HG03558 (cell line): Measurements from ENCODE around the gene HELZ.
"Not testable (repeated sequence)": the region's sequence is repeated elsewhere in the genome, so short reads cannot be mapped to it uniquely, and the experiment has no call there.

Experiments used
- ATAC-seq: cut with Tn5 transposase; IDR thresholded peaks from one replicate; pipeline ENCODE4 v1.9.1; 2021; ENCODE audit warnings: moderate number of reproducible peaks; ENCODE audit not compliant: unreplicated experiment; ENCODE audit errors: extremely low read depth

The HELZ gene, protein sequence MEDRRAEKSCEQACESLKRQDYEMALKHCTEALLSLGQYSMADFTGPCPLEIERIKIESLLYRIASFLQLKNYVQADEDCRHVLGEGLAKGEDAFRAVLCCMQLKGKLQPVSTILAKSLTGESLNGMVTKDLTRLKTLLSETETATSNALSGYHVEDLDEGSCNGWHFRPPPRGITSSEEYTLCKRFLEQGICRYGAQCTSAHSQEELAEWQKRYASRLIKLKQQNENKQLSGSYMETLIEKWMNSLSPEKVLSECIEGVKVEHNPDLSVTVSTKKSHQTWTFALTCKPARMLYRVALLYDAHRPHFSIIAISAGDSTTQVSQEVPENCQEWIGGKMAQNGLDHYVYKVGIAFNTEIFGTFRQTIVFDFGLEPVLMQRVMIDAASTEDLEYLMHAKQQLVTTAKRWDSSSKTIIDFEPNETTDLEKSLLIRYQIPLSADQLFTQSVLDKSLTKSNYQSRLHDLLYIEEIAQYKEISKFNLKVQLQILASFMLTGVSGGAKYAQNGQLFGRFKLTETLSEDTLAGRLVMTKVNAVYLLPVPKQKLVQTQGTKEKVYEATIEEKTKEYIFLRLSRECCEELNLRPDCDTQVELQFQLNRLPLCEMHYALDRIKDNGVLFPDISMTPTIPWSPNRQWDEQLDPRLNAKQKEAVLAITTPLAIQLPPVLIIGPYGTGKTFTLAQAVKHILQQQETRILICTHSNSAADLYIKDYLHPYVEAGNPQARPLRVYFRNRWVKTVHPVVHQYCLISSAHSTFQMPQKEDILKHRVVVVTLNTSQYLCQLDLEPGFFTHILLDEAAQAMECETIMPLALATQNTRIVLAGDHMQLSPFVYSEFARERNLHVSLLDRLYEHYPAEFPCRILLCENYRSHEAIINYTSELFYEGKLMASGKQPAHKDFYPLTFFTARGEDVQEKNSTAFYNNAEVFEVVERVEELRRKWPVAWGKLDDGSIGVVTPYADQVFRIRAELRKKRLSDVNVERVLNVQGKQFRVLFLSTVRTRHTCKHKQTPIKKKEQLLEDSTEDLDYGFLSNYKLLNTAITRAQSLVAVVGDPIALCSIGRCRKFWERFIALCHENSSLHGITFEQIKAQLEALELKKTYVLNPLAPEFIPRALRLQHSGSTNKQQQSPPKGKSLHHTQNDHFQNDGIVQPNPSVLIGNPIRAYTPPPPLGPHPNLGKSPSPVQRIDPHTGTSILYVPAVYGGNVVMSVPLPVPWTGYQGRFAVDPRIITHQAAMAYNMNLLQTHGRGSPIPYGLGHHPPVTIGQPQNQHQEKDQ (N-terminal part only)

GRCh38 chr17:67245073-67245693 lies at the start of gene HELZ:
Gene HELZ (minus strand): TSS chr17:67245196. CDS start chr17:67218804, 26,392 bp downstream.
- ATAC-seq: no peak

DNA sequence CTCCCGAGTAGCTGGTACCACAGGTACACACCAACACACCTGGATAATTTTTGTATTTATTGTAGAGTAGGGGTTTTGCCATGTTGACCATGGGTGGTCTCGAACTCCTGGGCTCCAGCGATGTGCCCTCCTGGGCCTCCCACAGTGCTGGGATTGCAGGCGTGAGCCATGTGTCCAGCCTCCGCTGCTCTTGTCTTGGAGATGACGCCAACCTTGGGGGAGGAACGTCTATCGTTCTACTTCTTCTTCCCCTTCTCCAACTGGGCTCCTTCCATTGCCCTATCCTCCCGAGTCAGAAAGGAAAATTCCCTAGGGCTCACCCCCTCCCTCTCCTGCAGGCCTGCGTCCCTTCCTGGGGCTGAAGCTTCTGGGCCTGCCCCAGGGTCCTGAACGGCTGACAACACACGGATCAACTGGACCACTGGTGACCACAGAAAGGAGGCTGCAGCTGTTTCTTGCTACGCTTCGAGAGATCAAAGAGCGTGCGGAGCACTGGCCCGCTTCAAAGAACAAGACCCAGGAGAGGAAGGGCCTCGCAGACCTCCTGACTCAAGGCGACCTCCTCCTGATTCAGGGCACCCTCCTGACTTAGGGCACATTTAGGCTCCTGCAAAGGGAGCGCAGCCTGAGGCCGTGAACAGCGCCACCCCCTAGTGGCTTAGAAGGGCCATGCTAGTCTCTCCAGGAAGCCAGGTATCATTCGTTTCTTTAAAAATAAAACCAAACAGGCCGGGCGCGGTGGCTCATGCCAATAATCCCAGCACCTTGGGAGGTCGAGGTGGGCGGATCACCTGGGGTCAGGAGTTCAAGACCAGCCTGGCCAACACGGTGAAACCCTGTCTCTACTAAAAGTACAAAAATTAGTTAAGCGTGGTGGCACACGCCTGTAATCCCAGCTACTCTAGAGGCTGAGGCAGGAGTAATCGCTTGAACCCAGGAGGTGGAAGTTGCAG lies 48.5 kb upstream of the HELZ start:
- no peak for ATAC-seq

GRCh38 chr17:67290711-67291291 lies 45.8 kb upstream of the HELZ start:
- ATAC-seq: no peak

DNA sequence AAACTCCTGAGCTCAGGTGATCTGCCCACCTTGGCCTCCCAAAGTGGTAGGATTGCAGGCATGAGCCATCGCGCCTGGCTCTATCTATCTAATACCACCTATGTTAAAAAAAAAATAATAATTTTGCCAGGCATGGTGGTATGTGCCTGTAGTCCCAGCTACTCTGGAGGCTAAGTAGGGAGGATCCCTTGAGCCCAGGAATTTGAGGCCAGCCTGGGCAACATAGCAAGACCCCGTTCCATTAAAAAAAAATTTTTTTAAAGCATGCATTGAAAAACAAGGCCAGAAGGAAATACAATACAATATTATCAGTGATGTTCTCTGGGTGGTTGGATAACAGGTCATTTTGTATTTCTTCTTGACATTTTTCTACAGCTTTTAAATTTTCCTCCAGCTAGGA lies 45.2 kb upstream of the HELZ start:
- no peak for ATAC-seq

GRCh38 chr17:67289181-67289876 lies 44.3 kb upstream of the HELZ start:
- ATAC-seq: no peak

DNA sequence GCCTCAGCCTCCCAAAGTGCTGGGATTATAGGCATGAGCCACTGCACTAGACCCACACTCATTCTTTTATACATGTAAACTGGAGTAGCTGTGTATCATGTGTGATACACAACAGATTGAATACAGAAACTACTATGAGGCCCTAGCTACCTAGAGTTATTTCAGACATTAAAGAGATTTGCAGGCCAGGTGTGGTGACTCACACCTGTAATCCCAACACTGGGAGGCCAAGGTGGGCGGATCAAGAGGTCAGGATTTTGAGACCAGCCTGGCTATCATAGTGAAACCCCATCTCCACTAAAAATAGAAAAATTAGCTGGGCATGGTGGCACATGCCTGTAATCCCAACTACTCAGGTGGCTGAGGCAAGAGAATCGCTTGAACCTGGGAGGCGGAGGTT lies 41.8 kb upstream of the HELZ start:
- not testable (repeated sequence) for ATAC-seq

DNA sequence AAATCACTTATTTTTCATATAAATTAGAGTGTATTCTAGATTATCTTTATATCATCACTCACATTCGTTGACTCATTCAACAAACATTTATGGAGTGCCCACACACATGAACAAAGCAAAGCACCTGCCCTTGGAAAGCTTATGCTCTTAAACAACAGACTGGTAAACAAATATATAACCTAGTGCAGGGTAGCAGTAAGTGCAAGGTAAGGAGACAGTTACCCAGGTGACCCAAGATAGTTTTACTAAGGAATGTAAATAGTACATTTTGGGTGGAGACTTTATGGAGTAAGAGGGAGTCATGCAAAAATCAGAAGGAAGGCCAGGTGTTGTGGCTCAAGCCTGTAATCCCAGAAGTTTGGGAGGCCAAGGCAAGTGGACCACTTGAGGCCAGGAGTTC lies 40.4 kb upstream of the HELZ start:
- no peak for ATAC-seq

DNA sequence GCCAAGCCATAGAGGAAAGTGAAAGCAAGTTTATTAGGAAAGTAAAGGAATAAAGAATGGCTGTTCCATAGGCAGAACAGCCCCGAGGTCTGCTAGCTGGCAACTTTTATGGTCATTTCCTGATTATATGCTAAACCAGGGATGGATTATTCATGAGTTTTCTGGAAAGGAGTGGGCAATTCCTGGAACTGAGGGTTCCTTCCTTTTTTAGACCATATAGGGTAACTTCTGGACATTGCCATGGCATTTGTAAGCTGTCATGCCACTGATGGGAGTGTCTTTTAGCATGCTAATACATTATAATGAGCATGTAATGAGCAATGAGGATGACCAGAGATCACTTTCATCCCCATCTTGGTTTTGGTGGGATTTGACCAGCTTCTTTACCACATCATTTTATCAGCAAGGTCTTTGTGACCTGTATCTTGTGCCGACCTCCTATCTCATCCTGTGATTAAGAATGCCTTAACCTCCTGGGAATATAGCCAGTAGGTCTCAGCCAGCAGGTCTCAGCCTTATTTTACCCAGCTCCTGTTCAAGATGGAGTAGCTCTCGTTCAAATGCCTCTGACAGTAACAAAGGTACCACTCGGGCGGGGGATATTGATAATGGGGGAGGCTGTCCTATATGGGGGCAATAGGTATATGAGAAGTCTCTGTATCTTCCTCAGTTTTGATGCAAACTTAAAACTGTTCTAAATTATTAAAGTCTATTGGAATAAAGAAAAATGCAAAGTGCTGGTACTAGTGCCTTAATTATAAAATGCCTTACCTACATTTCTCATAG lies 38.9 kb upstream of the HELZ start:
- no peak for ATAC-seq

DNA sequence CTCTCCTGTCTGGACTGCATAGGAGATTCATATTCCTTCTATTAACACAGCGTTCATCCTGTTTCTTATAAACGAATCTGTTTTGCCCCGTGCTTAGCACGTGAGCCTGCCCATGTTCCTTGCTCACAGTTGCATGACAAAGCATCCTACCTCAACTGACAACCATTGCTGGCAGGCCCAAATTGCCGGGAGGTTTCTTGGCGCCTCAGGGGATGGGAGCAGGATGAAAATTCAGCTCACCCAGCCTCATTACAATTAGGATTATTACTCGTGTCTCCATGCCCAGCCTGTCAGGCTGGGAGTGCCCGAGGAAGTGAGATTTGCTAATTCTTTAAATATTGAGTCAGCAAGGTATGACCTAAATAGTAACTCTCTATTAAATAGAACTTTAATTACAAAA lies 36.7 kb upstream of the HELZ start:
- no peak for ATAC-seq

DNA sequence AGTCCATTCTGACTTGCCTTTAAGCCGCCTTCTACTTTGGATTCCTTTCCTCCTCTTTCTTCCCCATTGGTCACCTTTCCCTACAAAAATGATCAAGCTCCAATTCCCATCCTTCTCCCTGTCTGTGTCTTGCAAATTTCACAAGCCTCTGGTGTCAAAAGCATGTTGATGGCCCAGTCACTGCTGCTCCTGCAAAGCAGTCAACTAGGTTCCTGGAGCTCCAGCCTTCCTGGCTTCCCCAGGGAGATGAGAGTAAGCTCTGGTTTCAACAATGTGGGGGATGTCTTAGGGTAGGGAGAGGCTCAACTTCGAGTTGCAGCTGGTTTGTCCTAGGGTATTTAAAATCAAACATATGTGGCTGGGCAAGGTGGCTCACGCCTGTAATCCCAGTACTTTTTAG lies 36.1 kb upstream of the HELZ start:
- no peak for ATAC-seq

- no peak for ATAC-seq
Measured at GRCh38 chr17:67280279-67280678, 35.3 kb upstream of the HELZ start.

DNA sequence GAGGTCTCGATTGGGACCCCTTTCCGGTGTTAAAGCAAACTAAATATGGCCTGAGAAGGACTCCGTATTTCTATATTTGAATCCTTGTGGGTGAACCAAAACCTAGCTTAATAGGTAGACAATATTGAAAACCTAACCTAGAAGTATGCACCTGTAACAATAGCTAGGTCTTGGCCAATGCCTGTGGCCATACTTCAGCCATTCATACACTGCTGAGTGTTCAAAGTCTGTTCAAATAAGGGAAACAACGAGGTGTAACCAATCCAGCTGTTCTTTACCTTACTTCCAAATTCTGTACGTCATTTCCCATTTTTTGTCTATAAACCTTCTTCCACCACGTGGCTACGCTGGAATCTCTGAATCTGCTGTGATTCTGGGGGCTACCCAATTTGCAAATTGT lies 34.1 kb upstream of the HELZ start:
- no peak for ATAC-seq

GRCh38 chr17:67278363-67278762 lies 33.4 kb upstream of the HELZ start:
- ATAC-seq: no peak

GRCh38 chr17:67276075-67276474 lies 31.1 kb upstream of the HELZ start:
- no peak for ATAC-seq

- no peak for ATAC-seq
Measured at GRCh38 chr17:67274466-67274865, 29.5 kb upstream of the HELZ start.

DNA sequence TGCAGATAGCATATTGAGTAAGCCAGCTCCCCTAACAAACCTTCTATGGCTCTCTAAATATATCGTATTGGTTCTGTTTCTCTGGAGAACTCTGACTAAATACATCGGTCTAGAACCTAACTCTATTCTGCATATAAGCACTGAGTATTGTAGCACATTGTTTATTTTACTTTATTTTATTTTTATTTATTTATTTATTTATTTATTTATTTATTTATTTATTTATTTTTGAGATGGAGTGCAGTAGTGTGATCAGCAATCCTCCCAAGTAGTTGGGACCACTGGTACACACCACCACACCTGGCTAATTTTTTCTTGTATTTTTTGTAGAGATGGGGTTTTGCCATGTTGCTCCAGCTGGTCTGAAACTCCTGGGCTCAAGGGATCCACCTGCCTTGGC lies 28.9 kb upstream of the HELZ start:
- no peak for ATAC-seq

DNA sequence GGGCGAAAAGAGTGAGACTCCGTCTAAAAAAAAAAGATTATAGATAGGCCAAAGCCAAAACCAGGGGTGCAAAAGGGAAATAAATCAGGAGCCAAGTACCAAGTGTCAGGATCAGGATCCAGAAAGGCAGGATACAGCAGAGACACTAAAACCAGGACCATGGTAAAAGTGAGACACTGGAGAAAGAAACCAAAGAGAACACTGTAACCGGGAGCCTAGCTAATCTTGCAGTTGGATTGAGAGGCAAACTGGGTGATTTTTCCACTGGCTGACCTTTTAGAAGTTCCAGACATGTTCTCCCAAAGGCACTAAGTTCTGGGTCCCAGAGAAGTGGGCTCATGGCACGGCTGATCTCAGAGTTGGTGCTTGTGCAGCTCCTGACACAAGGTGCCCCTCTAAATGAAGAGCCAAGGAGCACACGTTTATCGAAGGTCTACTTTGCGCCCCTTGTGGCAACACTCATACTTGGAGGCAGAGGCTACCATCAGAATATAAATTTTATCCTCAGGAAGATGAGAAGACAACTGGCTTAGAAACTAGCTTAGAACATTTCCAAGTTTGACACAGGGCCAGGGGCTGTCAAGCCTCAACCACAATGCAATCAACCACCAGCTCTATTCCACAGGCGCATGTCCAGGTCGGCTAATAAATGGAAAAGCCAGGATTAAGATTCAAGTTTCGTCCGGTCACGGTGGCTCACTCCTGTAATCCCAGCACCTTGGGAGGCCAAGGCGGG lies 27.5 kb upstream of the HELZ start:
- ATAC-seq: no peak
